Neutrophil (primary cell): ENCODE results near the gene PLA2G4B.

Source experiments
- H3K27ac ChIP-seq: fragments of 200-600 bp; sonication (generic); 2 replicates; pipeline ENCODE4 v1.5.1; 2016; ENCODE audit warnings: mild to moderate bottlenecking, moderate library complexity
- H3K27me3 ChIP-seq: fragments of 200-600 bp; sonication (generic); 2 replicates; pipeline ENCODE4 v1.6.0; 2016; ENCODE audit warnings: mild to moderate bottlenecking
- H3K36me3 ChIP-seq: fragments of 200-600 bp; sonication (generic); 2 replicates; pipeline ENCODE4 v1.5.1; 2017
- H3K4me1 ChIP-seq, 2 experiments: fragments of 200-600 bp in 1 of 2; sonication (generic) in 1 of 2; 1 replicate in 1 of 2; 2 replicates in 1 of 2; pipeline versions ENCODE4 v1.5.1 to v1.6.1; 2013 to 2016; ENCODE audit warnings: low read depth in 1 of 2, low read length in 1 of 2, mild to moderate bottlenecking in 1 of 2, moderate library complexity in 1 of 2; ENCODE audit not compliant: control insufficient read depth in 1 of 2, insufficient read depth in 1 of 2
- H3K4me3 ChIP-seq, 2 experiments: fragments of 200-600 bp in 1 of 2; sonication (generic) in 1 of 2; 1 replicate in 1 of 2; 2 replicates in 1 of 2; pipeline ENCODE4 v1.5.1; 2013 to 2016; ENCODE audit warnings: low read depth in 1 of 2, low read length in 1 of 2, mild to moderate bottlenecking in 1 of 2, moderate library complexity in 1 of 2
- H3K9me3 ChIP-seq: fragments of 200-600 bp; sonication (generic); 2 replicates; pipeline ENCODE4 v1.5.1; 2016
- TF ChIP-seq, protein P1 (sequence below): fragments of 200-600 bp; sonication (generic); IDR thresholded peaks from 2 replicates; pipeline ENCODE4 v1.5.1; 2016; ENCODE audit warnings: antibody characterized with exemption

The PLA2G4B gene

DNA sequence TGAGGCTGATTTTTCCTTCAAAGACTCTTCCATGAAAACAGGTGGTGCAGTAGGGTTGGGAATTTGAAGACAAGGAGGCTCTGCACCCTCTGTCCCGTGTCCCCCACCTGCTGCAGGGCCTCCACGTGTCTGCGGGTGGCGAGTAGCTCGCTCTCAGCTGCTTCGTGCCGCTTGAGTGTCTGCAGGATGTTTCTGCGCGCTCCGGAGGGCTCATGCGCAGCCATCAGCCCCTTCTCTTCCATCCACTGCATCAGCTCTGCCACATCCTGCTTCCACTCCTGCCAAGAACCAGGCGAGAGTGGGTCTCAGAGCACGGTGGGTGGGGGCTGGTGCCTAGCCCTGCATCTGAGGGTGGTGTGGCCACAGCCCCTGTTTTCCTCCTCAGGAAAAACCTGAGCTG lies 37.4 kb downstream of the PLA2G4B start:
- H3K27me3 ChIP-seq, result peaks cover 19% of the 10 kb centered on the region
- no peak overlapping the region for H3K4me3 ChIP-seq
- TF ChIP-seq, protein P1, sequence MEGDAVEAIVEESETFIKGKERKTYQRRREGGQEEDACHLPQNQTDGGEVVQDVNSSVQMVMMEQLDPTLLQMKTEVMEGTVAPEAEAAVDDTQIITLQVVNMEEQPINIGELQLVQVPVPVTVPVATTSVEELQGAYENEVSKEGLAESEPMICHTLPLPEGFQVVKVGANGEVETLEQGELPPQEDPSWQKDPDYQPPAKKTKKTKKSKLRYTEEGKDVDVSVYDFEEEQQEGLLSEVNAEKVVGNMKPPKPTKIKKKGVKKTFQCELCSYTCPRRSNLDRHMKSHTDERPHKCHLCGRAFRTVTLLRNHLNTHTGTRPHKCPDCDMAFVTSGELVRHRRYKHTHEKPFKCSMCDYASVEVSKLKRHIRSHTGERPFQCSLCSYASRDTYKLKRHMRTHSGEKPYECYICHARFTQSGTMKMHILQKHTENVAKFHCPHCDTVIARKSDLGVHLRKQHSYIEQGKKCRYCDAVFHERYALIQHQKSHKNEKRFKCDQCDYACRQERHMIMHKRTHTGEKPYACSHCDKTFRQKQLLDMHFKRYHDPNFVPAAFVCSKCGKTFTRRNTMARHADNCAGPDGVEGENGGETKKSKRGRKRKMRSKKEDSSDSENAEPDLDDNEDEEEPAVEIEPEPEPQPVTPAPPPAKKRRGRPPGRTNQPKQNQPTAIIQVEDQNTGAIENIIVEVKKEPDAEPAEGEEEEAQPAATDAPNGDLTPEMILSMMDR, result no peak
- no peak overlapping the region for H3K27ac ChIP-seq
- H3K4me1 ChIP-seq, result no peaks in the 10 kb centered on the region
- H3K9me3 ChIP-seq, result no peaks in the 10 kb centered on the region
- H3K36me3 ChIP-seq, result no peaks in the 10 kb centered on the region

DNA sequence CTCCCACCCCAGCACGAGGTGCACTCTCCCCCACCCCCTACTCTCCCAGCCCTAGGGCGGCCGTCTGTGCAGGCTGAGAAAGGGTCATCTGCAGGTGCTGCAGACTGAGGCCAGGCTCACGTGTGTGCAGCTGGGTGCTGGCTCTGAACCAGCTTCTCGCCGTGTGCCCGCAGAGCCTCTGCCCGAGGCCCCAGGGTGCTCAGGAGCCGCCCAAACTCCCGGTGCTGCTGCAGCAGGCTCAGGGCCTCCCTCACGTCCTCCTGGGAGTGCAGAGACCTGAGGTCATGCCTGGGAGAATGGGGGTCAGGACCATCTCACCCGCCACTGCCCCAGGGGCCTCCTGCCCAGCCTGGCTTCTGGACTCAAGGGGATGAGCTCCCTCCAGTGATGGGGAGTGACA lies 38.0 kb downstream of the PLA2G4B start:
- TF ChIP-seq, protein P1, result no peak
- peaks cover 26% of the 10 kb centered on the region for H3K27me3 ChIP-seq
- no peaks in the 10 kb centered on the region for H3K4me1 ChIP-seq
- H3K27ac ChIP-seq, result no peak overlapping the region
- H3K4me3 ChIP-seq, result no peak overlapping the region
- H3K9me3 ChIP-seq, result no peaks in the 10 kb centered on the region
- no peaks in the 10 kb centered on the region for H3K36me3 ChIP-seq

DNA sequence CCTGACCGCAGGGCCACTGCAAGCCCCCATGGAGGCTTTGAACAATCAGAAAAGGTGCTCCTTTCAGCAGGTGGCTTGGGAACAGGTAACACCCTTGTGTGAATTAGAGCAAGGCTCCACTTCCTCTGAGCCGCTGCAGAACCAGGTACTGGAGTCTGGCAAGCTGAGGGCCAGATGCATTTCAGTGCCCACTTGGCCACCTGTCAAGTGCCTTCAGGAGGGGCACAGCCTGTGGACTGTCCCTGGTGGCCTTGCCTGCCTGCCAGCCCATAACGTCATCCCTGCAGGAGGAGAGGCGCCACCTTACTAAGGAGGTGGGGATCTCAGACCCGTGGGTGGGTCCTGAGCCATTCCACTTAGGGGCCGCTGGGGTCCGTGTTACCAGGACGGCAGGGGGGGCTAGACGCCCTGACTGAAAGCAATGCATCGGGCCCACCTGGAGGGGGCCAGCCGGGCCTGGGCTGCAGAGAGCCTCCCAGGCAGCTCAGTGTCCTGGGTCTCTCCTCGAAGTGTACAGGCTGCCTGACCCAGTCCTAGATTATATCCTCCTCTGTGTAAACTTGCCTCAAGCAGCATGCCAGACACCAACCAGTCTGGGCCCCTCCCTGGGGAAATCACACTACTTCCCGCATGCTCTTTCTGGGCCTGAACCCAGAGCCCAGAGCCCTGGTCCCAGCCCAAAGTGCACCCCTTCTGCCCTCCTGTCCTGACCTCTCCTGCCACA lies 39.1 kb downstream of the PLA2G4B start:
- Histone ChIP-seq H3K27me3 (peaks cover 37% of the 10 kb centered on the region), H3K36me3 (no peaks in the 10 kb centered on the region), H3K27ac (no peak overlapping the region), H3K4me3 (no peak overlapping the region), H3K9me3 (no peaks in the 10 kb centered on the region), H3K4me1 (peaks cover 0 to 6% of the 10 kb centered on the region in 2 experiments)
- TF ChIP-seq, protein P1, result no peak

DNA sequence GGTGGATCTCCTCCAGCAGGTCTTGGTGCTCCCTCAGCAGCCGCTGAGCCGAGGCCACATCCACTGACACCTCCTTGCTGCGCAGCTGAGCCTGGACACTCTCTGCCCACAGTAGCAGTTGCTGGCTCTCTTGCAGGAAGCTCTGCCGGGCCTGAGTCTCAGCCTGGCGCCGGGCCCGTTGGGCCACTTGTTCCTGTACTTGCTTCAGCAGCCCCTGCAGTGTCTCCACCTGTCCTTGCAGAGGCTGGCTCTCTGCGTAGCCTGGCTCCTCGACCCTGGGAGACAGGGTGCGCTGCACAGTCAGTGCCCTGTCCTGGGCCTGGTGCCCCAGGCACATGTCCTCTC lies 39.7 kb downstream of the PLA2G4B start:
- H3K9me3 ChIP-seq, result no peaks in the 10 kb centered on the region
- no peaks in the 10 kb centered on the region for H3K36me3 ChIP-seq
- H3K4me1 ChIP-seq, result peaks cover 0 to 6% of the 10 kb centered on the region in 2 experiments
- H3K27me3 ChIP-seq, result peaks cover 42% of the 10 kb centered on the region
- no peak overlapping the region for H3K4me3 ChIP-seq
- TF ChIP-seq, protein P1, result no peak
- no peak overlapping the region for H3K27ac ChIP-seq

DNA sequence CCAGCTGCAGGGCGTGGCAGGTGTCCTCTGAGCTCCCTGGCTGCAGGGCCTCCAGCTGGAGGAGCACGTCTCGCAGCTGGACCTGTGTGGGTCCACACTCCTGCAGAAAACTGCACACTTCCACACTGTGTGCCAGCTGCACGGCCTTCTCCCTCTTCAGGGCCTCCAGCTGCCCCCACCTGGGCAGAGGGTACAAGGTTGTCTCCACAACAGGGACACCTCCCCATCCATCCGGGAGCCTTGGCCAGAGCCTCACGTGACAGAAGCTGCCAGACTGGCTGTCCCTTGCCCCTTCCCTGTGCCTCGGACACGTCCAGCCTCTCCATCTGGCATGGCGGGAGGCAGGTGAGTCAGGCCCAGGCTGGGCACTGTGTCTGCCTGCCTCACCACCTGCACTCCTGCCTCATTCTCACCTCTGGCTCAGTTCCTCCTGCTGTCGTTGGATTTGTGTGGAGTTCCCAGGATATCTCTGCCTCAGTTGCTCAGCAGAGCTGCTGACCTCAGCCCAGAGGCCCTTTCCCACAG lies 40.7 kb downstream of the PLA2G4B start:
- Histone ChIP-seq H3K4me1 (peaks cover 0 to 6% of the 10 kb centered on the region in 2 experiments), H3K27ac (no peak overlapping the region), H3K4me3 (no peak overlapping the region), H3K27me3 (peaks cover 45% of the 10 kb centered on the region), H3K36me3 (no peaks in the 10 kb centered on the region), H3K9me3 (no peaks in the 10 kb centered on the region)
- TF ChIP-seq, protein P1, result no peak
